Heart left ventricle (tissue), 13 donors: ENCODE data around the gene OR2A2.

Experiments
- POLR2A ChIP-seq, 2 donors: fragments of 450-650 bp; IDR thresholded peaks; one replicate each; pipeline ENCODE4 v1.6.1; 2017; ENCODE audit warnings: antibody characterized with exemption in 2 of 2, mild to moderate bottlenecking in 2 of 2, moderate library complexity in 2 of 2
- TF ChIP-seq, protein P1 (sequence below), 12 donors: fragments of 200-600 bp; sonication (generic) in 4 of 12; IDR thresholded peaks; one replicate each; pipeline versions ENCODE4 v1.5.0 to v1.8.0; 2018 to 2022; ENCODE audit warnings: antibody characterized with exemption in 12 of 12, mild to moderate bottlenecking in 5 of 12
- donor health status: ischemic (EF 13 %, LVEDD 7.1; RV severe dilation, severe dysfunction).
- donor health status: DM: no; HTN: yes; CAD: no.
- donor health status: DM: no; HTN: no; CAD: no.
- donor health status: ischemic (EF 25% LVEDD 6.9; RV normal size, moderate dysfunction).
- donor health status: ischemic (EF 25% LVEDD 5.7; RV mildly dilated, moderate dysfunction).
- donor health status: ischemic (EF 35%, LVEDD 5.7; RV mildly dilated, moderate dysfunction).
- donor health status: nonischemic (EF 11% LVEDD 7.7; RV severe dilation, severe dysfunction).
- donor health status: DM: yes; HTN: yes; CAD: no.
- donor health status: PGD.
- donor health status: ischemic (EF 29% LVEDD 5.4; RV normal size, mild dysfunction).
- donor health status: nonischemic (EF 23%, LVEDD 6.1; RV moderate dilation, normal function).

DNA sequence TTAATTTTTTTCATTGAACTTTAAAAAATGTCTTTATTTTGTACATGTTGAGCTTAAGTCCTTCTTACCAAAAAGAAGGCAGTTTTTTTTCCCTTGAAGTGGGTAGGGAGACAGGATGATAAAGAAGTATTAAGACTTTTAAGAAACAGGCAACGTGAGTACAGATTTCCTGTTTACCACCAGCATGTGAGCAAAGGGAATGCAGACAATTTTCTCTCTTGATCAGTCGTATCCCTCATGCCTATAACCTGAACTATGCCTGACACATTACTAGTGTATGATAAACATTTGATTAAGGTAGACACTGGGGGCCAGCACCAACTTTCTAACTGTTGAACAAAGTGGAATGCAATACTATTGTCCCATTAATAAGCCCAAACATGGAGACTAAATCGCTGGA is 8.8 kb upstream of the OR2A2 start:
- TF ChIP-seq, protein P1, sequence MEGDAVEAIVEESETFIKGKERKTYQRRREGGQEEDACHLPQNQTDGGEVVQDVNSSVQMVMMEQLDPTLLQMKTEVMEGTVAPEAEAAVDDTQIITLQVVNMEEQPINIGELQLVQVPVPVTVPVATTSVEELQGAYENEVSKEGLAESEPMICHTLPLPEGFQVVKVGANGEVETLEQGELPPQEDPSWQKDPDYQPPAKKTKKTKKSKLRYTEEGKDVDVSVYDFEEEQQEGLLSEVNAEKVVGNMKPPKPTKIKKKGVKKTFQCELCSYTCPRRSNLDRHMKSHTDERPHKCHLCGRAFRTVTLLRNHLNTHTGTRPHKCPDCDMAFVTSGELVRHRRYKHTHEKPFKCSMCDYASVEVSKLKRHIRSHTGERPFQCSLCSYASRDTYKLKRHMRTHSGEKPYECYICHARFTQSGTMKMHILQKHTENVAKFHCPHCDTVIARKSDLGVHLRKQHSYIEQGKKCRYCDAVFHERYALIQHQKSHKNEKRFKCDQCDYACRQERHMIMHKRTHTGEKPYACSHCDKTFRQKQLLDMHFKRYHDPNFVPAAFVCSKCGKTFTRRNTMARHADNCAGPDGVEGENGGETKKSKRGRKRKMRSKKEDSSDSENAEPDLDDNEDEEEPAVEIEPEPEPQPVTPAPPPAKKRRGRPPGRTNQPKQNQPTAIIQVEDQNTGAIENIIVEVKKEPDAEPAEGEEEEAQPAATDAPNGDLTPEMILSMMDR (IDR thresholded peaks at IDR 0.05): no peak
- TF ChIP-seq POLR2A (IDR thresholded peaks at IDR 0.05): no peak
